ENCODE measurements around the gene PRR5L.

Gene PRR5L

GRCh38 chr11:36295926-36296325, at the start of gene PRR5L:
Gene PRR5L, plus strand, starts transcription at chr11:36296288. Its CDS starts 104,834 bp downstream, at chr11:36401122.
- no peak for DNase-seq

GRCh38 chr11:36247493-36247892, 48.6 kb upstream of the PRR5L start:
- DNase-seq, result no peak

GRCh38 chr11:36248436-36248835, 47.7 kb upstream of the PRR5L start:
- DNase-seq, result no peak

GRCh38 chr11:36249246-36249645, 46.8 kb upstream of the PRR5L start:
- no peak for DNase-seq

GRCh38 chr11:36251823-36252222, 44.3 kb upstream of the PRR5L start:
- no peak for DNase-seq

GRCh38 chr11:36253238-36253637, 42.9 kb upstream of the PRR5L start:
- no peak for DNase-seq

- no peak for DNase-seq
Measured at GRCh38 chr11:36254713-36255112, 41.4 kb upstream of the PRR5L start.

- no peak for DNase-seq
Measured at GRCh38 chr11:36257351-36257750, 38.7 kb upstream of the PRR5L start.

GRCh38 chr11:36258730-36259360, 37.2 kb upstream of the PRR5L start:
- DNase-seq, result peak in 1 of 2 donors; percentile 20

- DNase-seq, result no peak
Measured at GRCh38 chr11:36261094-36261493, 35.0 kb upstream of the PRR5L start.

- no peak for DNase-seq
Measured at GRCh38 chr11:36264011-36264972, 31.8 kb upstream of the PRR5L start.

- no peak for DNase-seq
Measured at GRCh38 chr11:36264973-36265344, 31.1 kb upstream of the PRR5L start.

GRCh38 chr11:36265793-36266628, 30.1 kb upstream of the PRR5L start:
- peak; percentile 63 to 64 for DNase-seq

- no peak for DNase-seq
Measured at GRCh38 chr11:36266767-36267166, 29.3 kb upstream of the PRR5L start.

GRCh38 chr11:36268337-36268985, 27.6 kb upstream of the PRR5L start:
- DNase-seq, result no peak

GRCh38 chr11:36270701-36271100, 25.4 kb upstream of the PRR5L start:
- DNase-seq, result no peak

- DNase-seq, result no peak
Measured at GRCh38 chr11:36271794-36272407, 24.2 kb upstream of the PRR5L start.

- no peak for DNase-seq
Measured at GRCh38 chr11:36273110-36273509, 23.0 kb upstream of the PRR5L start.

- no peak for DNase-seq
Measured at GRCh38 chr11:36274414-36274813, 21.7 kb upstream of the PRR5L start.

GRCh38 chr11:36278531-36279282, 17.4 kb upstream of the PRR5L start:
- DNase-seq, result no peak

- DNase-seq, result no peak
Measured at GRCh38 chr11:36280531-36280930, 15.6 kb upstream of the PRR5L start.

GRCh38 chr11:36281850-36282249, 14.2 kb upstream of the PRR5L start:
- DNase-seq, result no peak

Data from stimulated activated CD4-positive, alpha-beta T cell treated with anti-CD3 and anti-CD28 coated beads, Interleukin-2, amount 100 ng/mL, for 48 hours (primary cell).